GM18505 (cell line): ENCODE measurements around the gene KLF11.

ENCODE experiments used
- ATAC-seq: cut with Tn5 transposase; IDR thresholded peaks from one replicate; pipeline ENCODE4 v1.9.1; 2021; ENCODE audit not compliant: unreplicated experiment
- POLR2A ChIP-seq: IDR thresholded peaks from 4 replicates; pipeline ENCODE4 v1.6.1; 2011; ENCODE audit warnings: borderline replicate concordance; ENCODE audit not compliant: insufficient read depth, insufficient read length; ENCODE audit errors: extremely low read depth

The KLF11 gene

GRCh38 chr2:10043256-10043905 is at the start of gene KLF11:
Gene KLF11 (plus strand): TSS chr2:10043550. CDS start chr2:10043717, 167 bp downstream.
- no peak for TF ChIP-seq POLR2A
- peak; percentile 69 for ATAC-seq

GRCh38 chr2:9994462-9994861 is 48.9 kb upstream of the KLF11 start:
- TF ChIP-seq POLR2A, result no peak
- ATAC-seq, result no peak

GRCh38 chr2:9995059-9995458 is 48.3 kb upstream of the KLF11 start:
- ATAC-seq, result no peak
- no peak for TF ChIP-seq POLR2A

GRCh38 chr2:9996321-9996720 is 47.0 kb upstream of the KLF11 start:
- ATAC-seq, result no peak
- TF ChIP-seq POLR2A, result no peak

GRCh38 chr2:9997936-9998335 is 45.4 kb upstream of the KLF11 start:
- no peak for ATAC-seq
- TF ChIP-seq POLR2A, result no peak

GRCh38 chr2:9998916-9999654 is 44.3 kb upstream of the KLF11 start:
- ATAC-seq, result no peak
- TF ChIP-seq POLR2A, result no peak

- TF ChIP-seq POLR2A, result no peak
- ATAC-seq, result no peak
Measured at GRCh38 chr2:9999693-10000092, 43.7 kb upstream of the KLF11 start.

GRCh38 chr2:10000541-10000940 is 42.8 kb upstream of the KLF11 start:
- no peak for TF ChIP-seq POLR2A
- ATAC-seq, result no peak

GRCh38 chr2:10001586-10001985 is 41.8 kb upstream of the KLF11 start:
- ATAC-seq, result no peak
- TF ChIP-seq POLR2A, result no peak

- ATAC-seq, result no peak
- no peak for TF ChIP-seq POLR2A
Measured at GRCh38 chr2:10002109-10002508, 41.2 kb upstream of the KLF11 start.

GRCh38 chr2:10002681-10003080 is 40.7 kb upstream of the KLF11 start:
- TF ChIP-seq POLR2A, result no peak
- ATAC-seq, result no peak

GRCh38 chr2:10003206-10004125 is 39.9 kb upstream of the KLF11 start:
- ATAC-seq, result no peak

GRCh38 chr2:10004401-10004800 is 38.9 kb upstream of the KLF11 start:
- no peak for TF ChIP-seq POLR2A

More at GRCh38 chr2:10003206-10004125, 39.9 kb upstream of the KLF11 start:
- no peak for TF ChIP-seq POLR2A

More at GRCh38 chr2:10004401-10004800, 38.9 kb upstream of the KLF11 start:
- ATAC-seq, result no peak
